GM23338 (cell line): Measurements from ENCODE around the gene CCDC184. TPM values are rescaled to one million over a fixed set of nuclear protein-coding genes. Genes with fewer than 3 reads are reported as not detected.

Source experiments
- ATAC-seq: fragments of 200-7000 bp; cut with Tn5 transposase; 3 replicates; pipeline ENCODE4 v1.9.1; 2020
- DNase-seq: peaks from one replicate; pipeline ENCODE4 v3.0.0-alpha.2; 2015; ENCODE audit warnings: low spot score
- H2AFZ ChIP-seq: fragments of 200-600 bp; sonication (generic); 2 replicates; pipeline ENCODE4 v1.8.0; 2016; ENCODE audit warnings: antibody characterized with exemption, mild to moderate bottlenecking, moderate library complexity
- H3F3A ChIP-seq: fragments of 200-600 bp; sonication (generic); replicated peaks from 2 replicates; pipeline ENCODE4 v1.8.0; 2017; ENCODE audit warnings: antibody characterized with exemption, mixed run types, low read depth
- H3K27ac ChIP-seq: fragments of 200-600 bp; sonication (generic); 2 replicates; pipeline ENCODE4 v1.6.1; 2016; ENCODE audit warnings: low read depth
- H3K27me3 ChIP-seq: fragments of 200-600 bp; sonication (generic); 2 replicates; pipeline ENCODE4 v1.8.0; 2016; ENCODE audit warnings: mild to moderate bottlenecking, mixed run types, moderate library complexity; ENCODE audit not compliant: insufficient read depth
- H3K36me3 ChIP-seq: fragments of 200-600 bp; sonication (generic); 2 replicates; pipeline ENCODE4 v1.8.0; 2016; ENCODE audit warnings: mild to moderate bottlenecking; ENCODE audit not compliant: insufficient read depth
- H3K4me1 ChIP-seq: fragments of 200-600 bp; sonication (generic); 2 replicates; pipeline ENCODE4 v1.8.0; 2016; ENCODE audit warnings: mild to moderate bottlenecking, moderate library complexity; ENCODE audit not compliant: insufficient read depth
- H3K4me2 ChIP-seq: fragments of 200-600 bp; sonication (generic); 2 replicates; pipeline ENCODE4 v1.7.1; 2017; ENCODE audit warnings: mixed run types
- H3K4me3 ChIP-seq: fragments of 200-600 bp; sonication (generic); 2 replicates; pipeline ENCODE4 v1.6.1; 2016; ENCODE audit warnings: mixed run types
- H3K79me2 ChIP-seq: fragments of 200-600 bp; sonication (generic); replicated peaks from 2 replicates; pipeline ENCODE4 v1.8.0; 2017; ENCODE audit warnings: mild to moderate bottlenecking; ENCODE audit not compliant: insufficient read depth
- H3K9me2 ChIP-seq: fragments of 200-600 bp; sonication (generic); 2 replicates; pipeline ENCODE4 v1.8.0; 2017; ENCODE audit not compliant: insufficient read depth
- H4K20me1 ChIP-seq: fragments of 200-600 bp; sonication (generic); replicated peaks from 2 replicates; pipeline ENCODE4 v1.8.0; 2017; ENCODE audit warnings: mild to moderate bottlenecking; ENCODE audit not compliant: insufficient read depth
- H3K27ac Mint-ChIP-seq: 2 replicates; pipeline ENCODE4 v1.8.0; 2020; ENCODE audit warnings: inconsistent platforms, mild to moderate bottlenecking, moderate library complexity, mixed read lengths
- H3K27me3 Mint-ChIP-seq: 3 replicates; pipeline ENCODE4 v1.8.0; 2022; ENCODE audit warnings: low read depth, mild to moderate bottlenecking, moderate library complexity, mixed read lengths, inconsistent platforms; ENCODE audit not compliant: insufficient read depth, poor library complexity
- H3K36me3 Mint-ChIP-seq: 3 replicates; pipeline ENCODE4 v1.8.0; 2021; ENCODE audit warnings: low read depth, mild to moderate bottlenecking, inconsistent platforms, moderate library complexity, mixed read lengths
- H3K4me1 Mint-ChIP-seq: 3 replicates; pipeline ENCODE4 v1.8.0; 2020; ENCODE audit warnings: mild to moderate bottlenecking, inconsistent platforms, mixed read lengths
- H3K4me3 Mint-ChIP-seq: 3 replicates; pipeline ENCODE4 v1.8.0; 2021; ENCODE audit warnings: moderate library complexity, mild to moderate bottlenecking, inconsistent platforms, mixed read lengths
- H3K9me3 Mint-ChIP-seq: 3 replicates; pipeline ENCODE4 v1.8.0; 2020; ENCODE audit warnings: moderate library complexity, mild to moderate bottlenecking, inconsistent platforms, mixed read lengths
- EZH2phosphoT487 ChIP-seq: fragments of 200-600 bp; sonication (generic); IDR thresholded peaks from one replicate; pipeline ENCODE4 v1.8.1; 2018; ENCODE audit warnings: antibody characterized with exemption; ENCODE audit not compliant: unreplicated experiment
- JUNB ChIP-seq: IDR thresholded peaks from one replicate; pipeline ENCODE4 v1.6.1; 2016; ENCODE audit warnings: antibody characterized with exemption; ENCODE audit not compliant: unreplicated experiment
- NANOG ChIP-seq: IDR thresholded peaks from 2 replicates; pipeline ENCODE4 v1.6.1; 2016; ENCODE audit warnings: antibody characterized with exemption, borderline replicate concordance
- POLR2AphosphoS5 ChIP-seq: IDR thresholded peaks from 2 replicates; pipeline ENCODE4 v1.6.1; 2016; ENCODE audit warnings: antibody characterized with exemption, low read depth
- polyA plus RNA-seq: library from polyadenylated mRNA; unstranded; fragments of >200 nt; fragmentation: Nextera tagmentation; extraction: Ambion mirVana; gene quantifications from 2 replicates; pipeline ENCODE4 v1.2.1, GENCODE V29; 2016
- total RNA-seq: library from RNA; depleted of rRNA; stranded (reverse); fragments of >200 nt; shearing (Covaris generic); gene quantifications from 2 replicates; pipeline ENCODE4 v1.2.3, GENCODE V29; 2014
- TF ChIP-seq, protein P1 (sequence below): IDR thresholded peaks from 2 replicates; pipeline ENCODE4 v1.6.1; 2016; ENCODE audit warnings: antibody characterized with exemption
- TF ChIP-seq, protein P2 (sequence below): fragments of 250-450 bp; sonication (Bioruptor Pico); IDR thresholded peaks from 2 replicates; pipeline ENCODE4 v1.5.0; 2020; ENCODE audit warnings: mild to moderate bottlenecking, moderate library complexity
- TF ChIP-seq, protein P3 (sequence below): IDR thresholded peaks from one replicate; pipeline ENCODE4 v1.6.1; 2018; ENCODE audit warnings: antibody characterized with exemption; ENCODE audit not compliant: unreplicated experiment

CCDC184 gene
- total and polyA plus RNA-seq, 2 experiments from 2014 or later: 1.8 to 2.8 TPM

DNA sequence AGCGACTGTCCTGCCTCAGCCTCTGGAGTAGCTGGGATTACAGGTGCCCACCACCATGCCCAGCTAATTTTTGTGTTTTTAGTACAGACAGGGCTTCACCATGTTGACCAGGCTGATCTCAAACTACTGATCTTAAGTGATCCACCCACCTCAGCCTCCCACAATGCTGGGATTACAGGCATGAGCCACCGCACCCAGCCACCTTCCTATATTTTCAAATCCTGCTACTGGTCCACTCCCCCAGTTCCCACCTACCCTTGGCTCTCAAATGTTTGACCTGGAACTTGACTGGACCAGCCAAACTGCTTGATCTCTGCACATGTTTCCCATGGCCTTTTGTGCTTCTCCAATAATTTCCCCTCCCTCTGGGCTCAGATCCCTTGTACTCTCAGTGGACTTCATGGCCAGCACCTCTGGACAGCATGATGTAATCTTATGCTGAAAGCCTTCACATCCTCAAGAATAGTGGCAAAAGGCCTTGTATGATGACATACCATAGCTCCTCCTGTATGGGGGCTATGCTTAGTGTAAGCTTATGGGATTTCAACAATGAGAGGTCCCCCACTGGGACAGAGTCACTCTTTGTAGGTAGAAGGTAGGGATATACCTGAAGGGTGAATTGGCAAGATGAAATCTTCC, 2.5 kb upstream of the CCDC184 start:
- ATAC-seq: no peak

More for the DNA sequence above, 2.5 kb upstream of the CCDC184 start:
- H3K27ac ChIP-seq: no peak overlapping the region
- no peak overlapping the region for H3K4me3 Mint-ChIP-seq
- peaks cover 59% of the 10 kb centered on the region for H3K27me3 ChIP-seq
- peaks cover 43% of the 10 kb centered on the region for H3K27me3 Mint-ChIP-seq
- no peaks in the 10 kb centered on the region for H3K36me3 Mint-ChIP-seq
- no peaks in the 10 kb centered on the region for H3K9me3 Mint-ChIP-seq
- no peak for TF ChIP-seq NANOG
- TF ChIP-seq, protein P1, sequence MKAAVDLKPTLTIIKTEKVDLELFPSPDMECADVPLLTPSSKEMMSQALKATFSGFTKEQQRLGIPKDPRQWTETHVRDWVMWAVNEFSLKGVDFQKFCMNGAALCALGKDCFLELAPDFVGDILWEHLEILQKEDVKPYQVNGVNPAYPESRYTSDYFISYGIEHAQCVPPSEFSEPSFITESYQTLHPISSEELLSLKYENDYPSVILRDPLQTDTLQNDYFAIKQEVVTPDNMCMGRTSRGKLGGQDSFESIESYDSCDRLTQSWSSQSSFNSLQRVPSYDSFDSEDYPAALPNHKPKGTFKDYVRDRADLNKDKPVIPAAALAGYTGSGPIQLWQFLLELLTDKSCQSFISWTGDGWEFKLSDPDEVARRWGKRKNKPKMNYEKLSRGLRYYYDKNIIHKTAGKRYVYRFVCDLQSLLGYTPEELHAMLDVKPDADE: no peak
- no peak for TF ChIP-seq EZH2phosphoT487
- TF ChIP-seq, protein P2, sequence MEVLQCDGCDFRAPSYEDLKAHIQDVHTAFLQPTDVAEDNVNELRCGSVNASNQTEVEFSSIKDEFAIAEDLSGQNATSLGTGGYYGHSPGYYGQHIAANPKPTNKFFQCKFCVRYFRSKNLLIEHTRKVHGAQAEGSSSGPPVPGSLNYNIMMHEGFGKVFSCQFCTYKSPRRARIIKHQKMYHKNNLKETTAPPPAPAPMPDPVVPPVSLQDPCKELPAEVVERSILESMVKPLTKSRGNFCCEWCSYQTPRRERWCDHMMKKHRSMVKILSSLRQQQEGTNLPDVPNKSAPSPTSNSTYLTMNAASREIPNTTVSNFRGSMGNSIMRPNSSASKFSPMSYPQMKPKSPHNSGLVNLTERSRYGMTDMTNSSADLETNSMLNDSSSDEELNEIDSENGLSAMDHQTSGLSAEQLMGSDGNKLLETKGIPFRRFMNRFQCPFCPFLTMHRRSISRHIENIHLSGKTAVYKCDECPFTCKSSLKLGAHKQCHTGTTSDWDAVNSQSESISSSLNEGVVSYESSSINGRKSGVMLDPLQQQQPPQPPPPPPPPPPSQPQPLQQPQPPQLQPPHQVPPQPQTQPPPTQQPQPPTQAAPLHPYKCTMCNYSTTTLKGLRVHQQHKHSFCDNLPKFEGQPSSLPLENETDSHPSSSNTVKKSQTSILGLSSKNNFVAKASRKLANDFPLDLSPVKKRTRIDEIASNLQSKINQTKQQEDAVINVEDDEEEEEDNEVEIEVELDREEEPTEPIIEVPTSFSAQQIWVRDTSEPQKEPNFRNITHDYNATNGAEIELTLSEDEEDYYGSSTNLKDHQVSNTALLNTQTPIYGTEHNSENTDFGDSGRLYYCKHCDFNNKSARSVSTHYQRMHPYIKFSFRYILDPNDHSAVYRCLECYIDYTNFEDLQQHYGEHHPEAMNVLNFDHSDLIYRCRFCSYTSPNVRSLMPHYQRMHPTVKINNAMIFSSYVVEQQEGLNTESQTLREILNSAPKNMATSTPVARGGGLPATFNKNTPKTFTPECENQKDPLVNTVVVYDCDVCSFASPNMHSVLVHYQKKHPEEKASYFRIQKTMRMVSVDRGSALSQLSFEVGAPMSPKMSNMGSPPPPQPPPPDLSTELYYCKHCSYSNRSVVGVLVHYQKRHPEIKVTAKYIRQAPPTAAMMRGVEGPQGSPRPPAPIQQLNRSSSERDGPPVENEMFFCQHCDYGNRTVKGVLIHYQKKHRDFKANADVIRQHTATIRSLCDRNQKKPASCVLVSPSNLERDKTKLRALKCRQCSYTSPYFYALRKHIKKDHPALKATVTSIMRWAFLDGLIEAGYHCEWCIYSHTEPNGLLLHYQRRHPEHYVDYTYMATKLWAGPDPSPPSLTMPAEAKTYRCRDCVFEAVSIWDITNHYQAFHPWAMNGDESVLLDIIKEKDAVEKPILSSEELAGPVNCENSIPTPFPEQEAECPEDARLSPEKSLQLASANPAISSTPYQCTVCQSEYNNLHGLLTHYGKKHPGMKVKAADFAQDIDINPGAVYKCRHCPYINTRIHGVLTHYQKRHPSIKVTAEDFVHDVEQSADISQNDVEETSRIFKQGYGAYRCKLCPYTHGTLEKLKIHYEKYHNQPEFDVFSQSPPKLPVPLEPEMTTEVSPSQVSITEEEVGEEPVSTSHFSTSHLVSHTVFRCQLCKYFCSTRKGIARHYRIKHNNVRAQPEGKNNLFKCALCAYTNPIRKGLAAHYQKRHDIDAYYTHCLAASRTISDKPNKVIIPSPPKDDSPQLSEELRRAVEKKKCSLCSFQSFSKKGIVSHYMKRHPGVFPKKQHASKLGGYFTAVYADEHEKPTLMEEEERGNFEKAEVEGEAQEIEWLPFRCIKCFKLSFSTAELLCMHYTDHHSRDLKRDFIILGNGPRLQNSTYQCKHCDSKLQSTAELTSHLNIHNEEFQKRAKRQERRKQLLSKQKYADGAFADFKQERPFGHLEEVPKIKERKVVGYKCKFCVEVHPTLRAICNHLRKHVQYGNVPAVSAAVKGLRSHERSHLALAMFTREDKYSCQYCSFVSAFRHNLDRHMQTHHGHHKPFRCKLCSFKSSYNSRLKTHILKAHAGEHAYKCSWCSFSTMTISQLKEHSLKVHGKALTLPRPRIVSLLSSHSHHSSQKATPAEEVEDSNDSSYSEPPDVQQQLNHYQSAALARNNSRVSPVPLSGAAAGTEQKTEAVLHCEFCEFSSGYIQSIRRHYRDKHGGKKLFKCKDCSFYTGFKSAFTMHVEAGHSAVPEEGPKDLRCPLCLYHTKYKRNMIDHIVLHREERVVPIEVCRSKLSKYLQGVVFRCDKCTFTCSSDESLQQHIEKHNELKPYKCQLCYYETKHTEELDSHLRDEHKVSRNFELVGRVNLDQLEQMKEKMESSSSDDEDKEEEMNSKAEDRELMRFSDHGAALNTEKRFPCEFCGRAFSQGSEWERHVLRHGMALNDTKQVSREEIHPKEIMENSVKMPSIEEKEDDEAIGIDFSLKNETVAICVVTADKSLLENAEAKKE: no peak
- TF ChIP-seq, protein P3, sequence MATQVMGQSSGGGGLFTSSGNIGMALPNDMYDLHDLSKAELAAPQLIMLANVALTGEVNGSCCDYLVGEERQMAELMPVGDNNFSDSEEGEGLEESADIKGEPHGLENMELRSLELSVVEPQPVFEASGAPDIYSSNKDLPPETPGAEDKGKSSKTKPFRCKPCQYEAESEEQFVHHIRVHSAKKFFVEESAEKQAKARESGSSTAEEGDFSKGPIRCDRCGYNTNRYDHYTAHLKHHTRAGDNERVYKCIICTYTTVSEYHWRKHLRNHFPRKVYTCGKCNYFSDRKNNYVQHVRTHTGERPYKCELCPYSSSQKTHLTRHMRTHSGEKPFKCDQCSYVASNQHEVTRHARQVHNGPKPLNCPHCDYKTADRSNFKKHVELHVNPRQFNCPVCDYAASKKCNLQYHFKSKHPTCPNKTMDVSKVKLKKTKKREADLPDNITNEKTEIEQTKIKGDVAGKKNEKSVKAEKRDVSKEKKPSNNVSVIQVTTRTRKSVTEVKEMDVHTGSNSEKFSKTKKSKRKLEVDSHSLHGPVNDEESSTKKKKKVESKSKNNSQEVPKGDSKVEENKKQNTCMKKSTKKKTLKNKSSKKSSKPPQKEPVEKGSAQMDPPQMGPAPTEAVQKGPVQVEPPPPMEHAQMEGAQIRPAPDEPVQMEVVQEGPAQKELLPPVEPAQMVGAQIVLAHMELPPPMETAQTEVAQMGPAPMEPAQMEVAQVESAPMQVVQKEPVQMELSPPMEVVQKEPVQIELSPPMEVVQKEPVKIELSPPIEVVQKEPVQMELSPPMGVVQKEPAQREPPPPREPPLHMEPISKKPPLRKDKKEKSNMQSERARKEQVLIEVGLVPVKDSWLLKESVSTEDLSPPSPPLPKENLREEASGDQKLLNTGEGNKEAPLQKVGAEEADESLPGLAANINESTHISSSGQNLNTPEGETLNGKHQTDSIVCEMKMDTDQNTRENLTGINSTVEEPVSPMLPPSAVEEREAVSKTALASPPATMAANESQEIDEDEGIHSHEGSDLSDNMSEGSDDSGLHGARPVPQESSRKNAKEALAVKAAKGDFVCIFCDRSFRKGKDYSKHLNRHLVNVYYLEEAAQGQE: no peak
- TF ChIP-seq POLR2AphosphoS5: no peak
- TF ChIP-seq JUNB: no peak
- H3K4me1 ChIP-seq: peaks cover 34% of the 10 kb centered on the region
- no peak overlapping the region for H3K27ac Mint-ChIP-seq
- H3F3A ChIP-seq: peaks cover 3% of the 10 kb centered on the region; the same call in 1 of the 2 replicates
- no peak overlapping the region for H3K4me3 ChIP-seq
- H3K36me3 ChIP-seq: no peaks in the 10 kb centered on the region
- no peaks in the 10 kb centered on the region for H3K79me2 ChIP-seq
- H2AFZ ChIP-seq: no peak overlapping the region
- no peak overlapping the region for H3K4me2 ChIP-seq
- H3K4me1 Mint-ChIP-seq: peaks cover 39% of the 10 kb centered on the region
- no peak for DNase-seq
- no peaks in the 10 kb centered on the region for H4K20me1 ChIP-seq
- H3K9me2 ChIP-seq: no peaks in the 10 kb centered on the region
